Natural killer cell (primary cell): ENCODE measurements around the gene ANKRD11. TPM values are rescaled to one million over a fixed set of nuclear protein-coding genes. Genes with fewer than 3 reads are reported as not detected.
A peak's percentile ranks its signal among the peaks of the same experiment; 100 is the strongest.

Source experiments
- ATAC-seq, 3 donors: fragments of 150-1000 bp in 2 of 3; fragments of 200-7000 bp in 1 of 3; cut with Tn5 transposase; 1 replicate in 1 of 3; 2 replicates in 2 of 3; pipeline ENCODE4 v1.10.0; 2021; ENCODE audit warnings: mild to moderate bottlenecking in 2 of 3, moderate library complexity in 2 of 3
- DNase-seq, 2 donors: peaks; one replicate each; pipeline versions ENCODE4 v3.0.0 to v3.0.0-alpha.2; 2013 to 2021; ENCODE audit warnings: mixed read lengths in 1 of 2
- H3K27ac ChIP-seq: one replicate; pipeline ENCODE4 v1.5.1; 2013; ENCODE audit warnings: mild to moderate bottlenecking, low read length
- H3K27me3 ChIP-seq: one replicate; pipeline ENCODE4 v1.6.1; 2013; ENCODE audit warnings: low read length; ENCODE audit not compliant: control insufficient read depth, insufficient read depth
- H3K36me3 ChIP-seq: one replicate; pipeline ENCODE4 v1.6.1; 2013; ENCODE audit warnings: low read length; ENCODE audit not compliant: control insufficient read depth, insufficient read depth
- H3K4me1 ChIP-seq: one replicate; pipeline ENCODE4 v1.6.1; 2013; ENCODE audit warnings: low read length; ENCODE audit not compliant: control insufficient read depth, insufficient read depth
- H3K4me3 ChIP-seq: one replicate; pipeline ENCODE4 v1.5.1; 2013; ENCODE audit warnings: low read length
- H3K9me3 ChIP-seq: one replicate; pipeline ENCODE4 v1.6.1; 2013; ENCODE audit warnings: low read length; ENCODE audit not compliant: control insufficient read depth, insufficient read depth
- H3K27ac Mint-ChIP-seq, 2 donors: one replicate each; pipeline ENCODE4 v1.8.0; 2022; ENCODE audit warnings: mild to moderate bottlenecking in 2 of 2, mixed read lengths in 2 of 2, moderate library complexity in 1 of 2
- H3K27me3 Mint-ChIP-seq, 2 donors: one replicate each; pipeline ENCODE4 v1.8.0; 2022; ENCODE audit warnings: low read depth in 2 of 2, mixed read lengths in 2 of 2
- H3K36me3 Mint-ChIP-seq: one replicate; pipeline ENCODE4 v1.8.0; 2022; ENCODE audit warnings: mixed read lengths
- H3K4me1 Mint-ChIP-seq, 2 donors: one replicate each; pipeline ENCODE4 v1.8.0; 2022; ENCODE audit warnings: mixed read lengths in 2 of 2
- H3K4me3 Mint-ChIP-seq: one replicate; pipeline ENCODE4 v1.8.0; 2022; ENCODE audit warnings: mild to moderate bottlenecking, moderate library complexity, mixed read lengths
- H3K9me3 Mint-ChIP-seq, 2 donors: one replicate each; pipeline ENCODE4 v1.8.0; 2022; ENCODE audit warnings: mixed read lengths in 2 of 2
- WGBS: methylation state at CpG from one replicate; pipeline ENCODE4 v1.1.7; 2013; ENCODE audit warnings: missing lambda C conversion rate; ENCODE audit not compliant: insufficient coverage; 5-methylcytosine and 5-hydroxymethylcytosine counted together
- intact Hi-C: fragments of 100-400 bp; cut with micrococcal nuclease; formaldehyde crosslinking; loops from one replicate; pipeline ENCODE4 v1.14.2; 2022
- total RNA-seq, 4 donors: library from RNA; stranded (reverse); fragments of 120-200 nt in 1 of 4; gene quantifications; one replicate each; pipeline versions ENCODE4 v1.2.3 to v1.2.4, GENCODE V29; 2013 to 2022
- TF ChIP-seq, protein P1 (sequence below): fragments of 200-600 bp; IDR thresholded peaks from one replicate; pipeline ENCODE4 v1.8.0; 2022; ENCODE audit warnings: antibody characterized with exemption

ANKRD11 gene
- total RNA-seq, 3 donors from 2014 or later (not counting 1 experiment from before 2014, with no cell fraction given) = 230 to 299 (median 287) TPM

DNA sequence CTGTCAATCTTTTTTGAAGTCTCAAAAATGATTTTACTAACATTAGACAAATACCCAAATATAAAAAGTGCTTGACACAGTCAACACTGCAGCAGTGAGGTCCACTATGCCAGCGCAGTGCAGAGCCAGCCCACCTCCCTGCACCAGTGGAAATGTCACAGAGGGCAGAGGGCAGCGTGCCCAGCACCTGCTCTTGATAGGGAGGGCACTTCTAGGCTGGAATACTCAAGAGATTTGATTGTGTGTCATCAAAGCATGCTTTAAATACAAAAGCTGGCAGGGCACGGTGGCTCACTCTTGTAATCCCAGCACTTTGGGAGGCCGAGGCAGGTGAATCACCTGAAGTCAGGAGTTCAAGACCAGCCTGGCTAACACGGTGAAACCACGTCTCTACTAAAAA, 136.0 kb downstream of the ANKRD11 start:
- Histone ChIP-seq H3K27me3 (no peaks in the 10 kb centered on the region), H3K9me3 (no peaks in the 10 kb centered on the region), H3K4me3 (no peak overlapping the region), H3K4me1 (peaks cover 85% of the 10 kb centered on the region), H3K27ac (no peak overlapping the region), H3K36me3 (no peaks in the 10 kb centered on the region)
- peaks cover 77 to 91% of the 10 kb centered on the region in 2 donors for H3K4me1 Mint-ChIP-seq
- H3K27me3 Mint-ChIP-seq = no peaks in the 10 kb centered on the region
- H3K9me3 Mint-ChIP-seq = no peaks in the 10 kb centered on the region
- intact Hi-C loops = no loop called here
- ATAC-seq (no peak), DNase-seq (no peak)
- H3K4me3 Mint-ChIP-seq = peak overlapping the region; percentile 68
- TF ChIP-seq, protein P1, sequence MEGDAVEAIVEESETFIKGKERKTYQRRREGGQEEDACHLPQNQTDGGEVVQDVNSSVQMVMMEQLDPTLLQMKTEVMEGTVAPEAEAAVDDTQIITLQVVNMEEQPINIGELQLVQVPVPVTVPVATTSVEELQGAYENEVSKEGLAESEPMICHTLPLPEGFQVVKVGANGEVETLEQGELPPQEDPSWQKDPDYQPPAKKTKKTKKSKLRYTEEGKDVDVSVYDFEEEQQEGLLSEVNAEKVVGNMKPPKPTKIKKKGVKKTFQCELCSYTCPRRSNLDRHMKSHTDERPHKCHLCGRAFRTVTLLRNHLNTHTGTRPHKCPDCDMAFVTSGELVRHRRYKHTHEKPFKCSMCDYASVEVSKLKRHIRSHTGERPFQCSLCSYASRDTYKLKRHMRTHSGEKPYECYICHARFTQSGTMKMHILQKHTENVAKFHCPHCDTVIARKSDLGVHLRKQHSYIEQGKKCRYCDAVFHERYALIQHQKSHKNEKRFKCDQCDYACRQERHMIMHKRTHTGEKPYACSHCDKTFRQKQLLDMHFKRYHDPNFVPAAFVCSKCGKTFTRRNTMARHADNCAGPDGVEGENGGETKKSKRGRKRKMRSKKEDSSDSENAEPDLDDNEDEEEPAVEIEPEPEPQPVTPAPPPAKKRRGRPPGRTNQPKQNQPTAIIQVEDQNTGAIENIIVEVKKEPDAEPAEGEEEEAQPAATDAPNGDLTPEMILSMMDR = no peak
- no peaks in the 10 kb centered on the region for H3K36me3 Mint-ChIP-seq
- 92% methylated on average over 6 of the region's 6 CpGs for WGBS
- no peak overlapping the region for H3K27ac Mint-ChIP-seq

DNA sequence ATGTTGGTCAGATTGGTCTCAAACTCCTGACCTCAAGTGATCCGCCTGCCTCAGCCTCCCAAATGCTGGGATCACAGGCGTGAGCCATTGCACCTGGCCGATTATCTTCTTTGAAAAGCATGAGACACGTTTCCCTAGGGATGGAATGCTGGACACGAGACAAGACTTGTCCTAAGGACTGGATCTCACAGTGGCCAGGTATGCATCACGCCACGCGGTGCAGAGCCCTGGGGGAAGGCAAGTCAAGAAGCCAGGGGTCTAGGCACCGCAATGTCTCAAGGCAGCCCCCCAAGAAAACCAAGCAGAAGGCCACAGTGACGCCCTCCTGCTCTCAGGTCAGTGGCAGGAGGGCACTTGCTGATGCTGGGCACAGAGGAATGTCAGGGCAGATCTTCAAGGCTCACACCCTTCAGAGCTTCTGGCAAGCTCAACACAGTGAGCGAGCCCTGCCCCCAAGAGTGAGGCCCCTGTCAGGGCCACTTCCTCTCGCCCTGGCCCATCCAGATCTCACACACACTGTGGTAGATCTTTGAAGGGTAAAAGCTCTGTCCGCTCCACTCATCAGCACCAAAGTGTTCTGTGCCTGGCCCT, 138.2 kb downstream of the ANKRD11 start:
- ATAC-seq (peak; percentile 52 to 84 (median 66)), DNase-seq (no peak)
- 74% methylated on average over 13 of the region's 13 CpGs for WGBS
- Histone ChIP-seq H3K27me3 (no peaks in the 10 kb centered on the region), H3K27ac (no peak overlapping the region), H3K9me3 (no peaks in the 10 kb centered on the region), H3K4me1 (peaks cover 70% of the 10 kb centered on the region), H3K36me3 (no peaks in the 10 kb centered on the region), H3K4me3 (no peak overlapping the region)
- intact Hi-C loops = no loop called here
- peak overlapping the region; percentile 45 for H3K4me3 Mint-ChIP-seq
- H3K27me3 Mint-ChIP-seq = no peaks in the 10 kb centered on the region
- H3K36me3 Mint-ChIP-seq = no peaks in the 10 kb centered on the region
- peak overlapping the region; percentile 41 to 78 for H3K27ac Mint-ChIP-seq
- TF ChIP-seq, protein P1 = no peak
- H3K9me3 Mint-ChIP-seq = no peaks in the 10 kb centered on the region
- H3K4me1 Mint-ChIP-seq = peaks cover 71 to 86% of the 10 kb centered on the region in 2 donors

DNA sequence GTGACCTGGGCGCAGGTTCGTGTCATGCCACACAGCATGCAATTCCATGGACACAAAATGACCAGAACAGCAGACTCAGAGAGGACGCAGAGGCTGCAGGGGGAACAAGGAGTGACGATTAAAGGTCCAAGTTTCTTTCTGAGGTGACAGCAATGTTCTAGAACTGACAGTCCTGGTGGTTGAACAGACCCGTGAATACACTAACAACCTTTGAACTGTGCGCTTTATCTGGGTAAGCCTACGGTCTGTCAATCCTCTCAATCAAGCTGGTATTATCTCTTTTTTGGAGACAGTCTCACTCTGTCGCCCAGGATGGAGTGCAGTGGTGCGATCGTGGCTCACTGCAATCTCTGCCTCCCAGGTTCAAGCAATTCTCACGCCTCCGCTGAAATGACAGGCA, 138.7 kb downstream of the ANKRD11 start:
- no peaks in the 10 kb centered on the region for H3K27me3 ChIP-seq
- Mint-ChIP-seq H3K4me3 (peak overlapping the region; percentile 71), H3K27me3 (no peaks in the 10 kb centered on the region), H3K9me3 (no peaks in the 10 kb centered on the region), H3K36me3 (no peaks in the 10 kb centered on the region), H3K4me1 (peaks cover 70 to 86% of the 10 kb centered on the region in 2 donors), H3K27ac (peak overlapping the region; percentile 21 to 78)
- WGBS = 85% methylated on average over 12 of the region's 12 CpGs
- DNase-seq (no peak), ATAC-seq (no peak)
- H3K4me1 ChIP-seq = peaks cover 69% of the 10 kb centered on the region
- H3K4me3 ChIP-seq = no peak overlapping the region
- no peaks in the 10 kb centered on the region for H3K9me3 ChIP-seq
- no peak overlapping the region for H3K27ac ChIP-seq
- TF ChIP-seq, protein P1 = no peak
- H3K36me3 ChIP-seq = no peaks in the 10 kb centered on the region
- intact Hi-C loops = no loop called here
